NCI-H748 (cell line): ENCODE results near the gene CHMP2A.
"Not testable (repeated sequence)": the region's sequence is repeated elsewhere in the genome, so short reads cannot be mapped to it uniquely, and the experiment has no call there.

Experiments
- DNase-seq: peaks from one replicate; lab custom pipeline; 2025; ENCODE audit not compliant: unreplicated experiment; lab: John Stamatoyannopoulos, UW

The CHMP2A gene

GRCh38 chr19:58542641-58543372, 12.1 kb downstream of the CHMP2A start:
- not testable (repeated sequence) for DNase-seq

DNA sequence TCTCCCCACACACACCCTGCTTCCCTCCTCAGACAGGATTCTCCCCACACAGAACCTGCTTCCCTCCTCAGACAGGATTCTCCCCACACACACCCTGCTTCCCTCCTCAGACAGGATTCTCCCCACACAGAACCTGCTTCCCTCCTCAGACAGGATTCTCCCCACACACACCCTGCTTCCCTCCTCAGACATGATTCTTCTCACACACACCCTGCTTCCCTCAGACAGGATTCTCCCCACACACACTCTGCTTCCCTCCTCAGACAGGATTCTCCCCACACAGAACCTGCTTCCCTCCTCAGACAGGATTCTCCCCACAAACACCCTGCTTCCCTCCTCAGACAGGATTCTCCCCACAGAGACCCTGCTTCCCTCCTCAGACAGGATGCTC, 15.7 kb downstream of the CHMP2A start:
- DNase-seq = not testable (repeated sequence)

DNA sequence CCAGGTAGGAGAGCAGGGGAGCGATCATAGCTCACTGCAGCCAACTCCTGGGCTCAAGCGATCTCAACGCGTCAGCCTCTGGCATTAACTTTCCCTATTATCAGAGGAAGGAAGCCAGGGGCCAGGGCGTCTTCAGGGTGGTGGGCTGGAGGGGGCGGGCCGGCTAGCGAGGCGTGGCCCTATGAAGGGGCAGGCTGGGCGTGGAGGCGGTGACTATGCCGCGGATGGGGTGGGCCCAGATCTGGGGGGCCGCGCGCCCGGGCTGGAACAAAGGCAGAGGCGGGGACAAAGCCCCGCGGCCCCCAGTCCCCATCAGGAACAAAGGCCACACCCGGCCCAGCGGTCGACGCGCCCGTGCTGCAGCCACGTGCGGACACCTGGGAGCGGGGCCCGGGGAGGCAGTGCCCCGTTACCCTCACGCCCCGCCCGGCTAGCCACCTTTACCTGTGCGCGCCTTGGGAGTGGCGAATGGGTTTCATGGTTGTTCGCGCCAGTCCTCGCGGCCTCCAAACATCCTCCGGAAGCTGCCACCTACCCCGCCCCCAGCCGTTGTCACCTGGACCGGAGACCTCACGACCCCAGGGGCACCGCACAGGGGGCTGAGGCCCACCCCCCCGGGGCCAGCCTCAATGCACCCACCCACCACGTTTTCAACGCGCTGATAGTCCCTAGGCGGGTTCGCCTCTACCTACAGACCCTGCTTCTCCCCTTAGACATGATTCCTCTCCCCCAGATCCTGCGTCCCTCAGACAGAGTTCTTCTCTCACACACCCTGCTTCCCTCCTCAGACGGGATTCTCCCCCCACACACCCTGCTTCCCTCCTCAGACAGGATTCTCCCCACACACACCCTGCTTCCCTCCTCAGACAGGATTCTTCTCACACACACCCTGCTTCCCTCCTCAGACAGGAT, 16.4 kb downstream of the CHMP2A start:
- peak; percentile 96 for DNase-seq

- DNase-seq = no peak
These were observed 17.8 kb downstream of the CHMP2A start for GRCh38 chr19:58536852-58537798.

DNA sequence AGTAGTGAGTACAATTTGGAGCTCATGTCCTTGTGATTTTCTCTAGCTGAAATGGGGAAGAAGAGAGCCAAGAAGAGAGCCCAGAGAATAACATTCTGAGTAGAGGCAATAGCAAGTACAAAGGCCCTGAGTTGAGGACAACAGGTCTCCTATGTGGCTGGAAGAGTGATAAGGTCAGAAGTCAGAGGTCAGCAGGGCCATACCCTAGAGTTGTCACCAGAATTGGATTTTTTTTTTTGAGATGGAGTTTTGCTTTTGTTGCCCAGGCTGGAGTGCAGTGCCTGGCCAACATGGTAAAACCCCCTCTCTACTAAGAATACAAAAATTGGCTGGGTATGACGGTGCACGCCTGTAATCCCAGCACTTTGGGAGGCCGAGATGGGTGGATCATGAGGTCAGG, 19.0 kb downstream of the CHMP2A start:
- no peak for DNase-seq

- no peak for DNase-seq
These were observed 23.7 kb downstream of the CHMP2A start for GRCh38 chr19:58531034-58531840.

DNA sequence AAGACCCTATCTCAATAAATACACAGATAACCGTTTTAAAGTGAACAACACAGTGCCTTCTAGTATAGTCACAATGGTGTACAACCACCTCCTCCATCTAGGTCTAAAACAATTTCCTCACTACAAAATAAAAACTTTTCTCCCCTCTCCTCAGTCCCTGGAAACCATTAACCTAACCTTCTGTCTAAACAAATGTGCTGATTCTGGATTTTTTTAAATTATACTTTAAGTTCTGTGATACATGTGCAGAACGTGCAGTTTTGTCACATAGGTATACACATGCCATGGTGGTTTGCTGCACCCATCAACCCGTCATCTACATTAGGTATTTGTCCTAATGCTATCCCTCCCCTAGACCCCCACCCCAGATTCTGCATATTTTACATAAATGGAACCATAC, 25.5 kb downstream of the CHMP2A start:
- no peak for DNase-seq

DNA sequence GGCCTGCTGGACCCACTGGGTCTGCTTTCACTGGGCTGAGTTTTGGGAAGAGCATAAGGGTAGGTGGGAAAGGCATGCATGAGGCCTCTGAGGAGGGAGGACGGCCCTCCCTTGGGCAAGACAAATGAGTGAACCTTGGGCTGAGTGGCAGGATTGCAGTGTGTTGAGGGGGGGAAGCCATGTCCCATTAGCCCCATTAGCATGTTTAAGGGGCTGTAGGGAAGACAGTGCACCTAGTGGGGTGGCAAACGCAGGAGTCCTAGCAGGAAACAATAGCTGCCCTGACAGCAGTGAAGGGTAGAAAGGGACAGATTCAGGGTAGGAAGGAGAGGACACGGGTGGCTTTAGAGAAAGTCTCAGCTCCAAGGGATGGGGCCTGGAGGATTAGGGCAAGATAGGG, 32.2 kb downstream of the CHMP2A start:
- DNase-seq = no peak

GRCh38 chr19:58521651-58522050, 33.3 kb downstream of the CHMP2A start:
- no peak for DNase-seq

- no peak for DNase-seq
These were observed 34.7 kb downstream of the CHMP2A start for GRCh38 chr19:58520257-58520599.

- DNase-seq = peak; percentile 99
These were observed 35.3 kb downstream of the CHMP2A start, which contains the start of gene ZBTB45 for GRCh38 chr19:58519355-58520256. ZBTB45 (minus strand) TSS chr19:58519810; CDS start chr19:58517673, 2,137 bp downstream.

DNA sequence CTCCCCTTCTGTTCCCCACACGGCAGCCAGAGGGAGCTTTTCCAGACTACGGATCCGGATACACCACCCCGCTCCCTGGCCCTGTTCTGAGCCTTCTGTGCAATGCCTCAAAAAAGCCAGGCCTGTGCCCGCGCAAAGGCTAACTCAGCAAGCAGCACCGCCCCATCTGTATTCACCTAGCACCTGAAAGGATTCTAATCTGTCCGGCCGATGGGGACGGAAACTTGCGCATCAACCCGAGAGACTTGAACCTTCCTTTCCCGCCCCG, 35.9 kb downstream of the CHMP2A start:
- DNase-seq = peak; percentile 91

GRCh38 chr19:58518256-58519086, 36.4 kb downstream of the CHMP2A start:
- DNase-seq = peak; percentile 57

GRCh38 chr19:58516964-58517833, 37.7 kb downstream of the CHMP2A start:
- no peak for DNase-seq

DNA sequence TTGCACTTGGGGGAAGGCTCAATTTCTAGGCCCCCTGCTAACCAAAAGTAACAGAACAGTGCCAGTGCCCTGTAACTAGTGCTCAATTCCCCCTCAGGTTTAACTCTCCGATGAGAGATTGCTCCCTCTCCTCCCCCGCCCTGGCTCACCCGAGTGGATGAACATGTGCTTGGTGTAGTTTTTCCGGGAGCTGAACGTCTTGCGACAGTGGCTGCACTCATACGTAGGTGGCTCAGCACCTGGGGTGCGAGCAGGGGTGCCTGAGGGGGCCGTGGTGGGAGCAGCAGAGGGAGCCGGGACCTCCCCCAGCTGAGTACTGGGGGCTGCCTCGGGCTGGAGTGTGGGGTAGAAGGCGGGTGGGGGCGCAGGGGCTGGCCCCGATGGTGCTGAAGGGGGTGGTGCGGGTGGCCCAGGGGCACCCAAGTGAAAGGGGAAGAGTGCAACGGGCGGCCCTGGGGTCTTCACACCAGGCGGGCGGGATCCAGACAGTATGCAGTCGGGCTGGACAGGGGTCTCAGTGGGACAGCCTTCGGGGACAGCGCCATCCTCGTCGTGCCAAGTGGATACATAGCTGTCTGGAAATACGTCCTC, 38.6 kb downstream of the CHMP2A start:
- no peak for DNase-seq

DNA sequence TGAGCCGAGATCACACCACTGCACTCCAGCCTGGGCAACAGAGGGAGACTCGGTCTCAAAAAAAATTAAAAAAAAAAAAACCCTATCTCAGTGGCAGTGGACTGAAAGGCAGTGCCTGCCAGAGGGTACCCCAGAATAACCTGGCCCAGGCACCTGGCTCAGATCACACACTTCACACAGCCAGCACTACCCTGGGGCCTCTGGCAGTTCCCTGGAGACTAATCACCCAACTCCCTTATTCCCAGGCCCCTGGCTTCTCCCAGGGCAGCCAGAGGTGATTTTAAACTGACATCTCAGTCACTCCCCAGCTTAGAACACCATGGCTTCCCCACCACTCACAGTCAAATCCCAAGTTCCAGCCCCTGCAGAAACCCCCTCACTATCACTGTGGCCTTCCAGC, 39.6 kb downstream of the CHMP2A start:
- no peak for DNase-seq

DNA sequence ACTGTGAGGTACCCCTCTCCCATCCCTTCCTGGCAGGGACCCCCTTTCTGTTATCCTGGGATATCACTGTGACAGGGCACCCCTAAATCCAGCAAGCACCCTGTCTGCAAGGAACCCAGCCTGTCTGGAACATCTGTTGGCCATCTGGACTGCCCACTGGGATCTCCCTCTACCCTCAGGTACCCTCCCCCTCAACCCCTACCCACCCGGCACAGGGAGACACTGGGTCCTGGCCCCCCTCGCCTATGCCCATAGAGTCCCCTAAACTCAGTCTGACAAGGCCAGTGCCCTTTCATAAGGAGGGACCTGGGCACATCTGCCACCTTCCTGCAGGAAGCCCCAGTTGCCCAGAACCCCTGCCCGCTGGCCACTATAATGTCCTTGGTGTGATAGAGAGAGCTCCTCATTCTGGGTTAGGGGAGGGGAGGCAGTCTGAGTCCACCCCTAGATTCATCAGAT, 40.3 kb downstream of the CHMP2A start:
- DNase-seq = no peak
